IMR-90 (cell line): ENCODE data around the gene CD93. TPM values are rescaled to one million over a fixed set of nuclear protein-coding genes. Genes with fewer than 3 reads are reported as not detected.

Source experiments
- ATAC-seq: fragments of 200-7000 bp; cut with Tn5 transposase; 2 replicates; pipeline ENCODE4 v1.9.1; 2020; ENCODE audit warnings: low read depth, mild to moderate bottlenecking, moderate library complexity
- BruUV-seq: library from RNA; stranded (reverse); fragments of 400-500 nt; replicated peaks from 2 replicates; lab custom pipeline; 2021; lab: Mats Ljungman, UMichigan
- CTCF ChIA-PET: fragments of 300-600 bp; formaldehyde crosslinking; extraction: SDS; loops from one replicate; lab custom pipeline; 2021; ENCODE audit warnings: antibody characterized with exemption; lab: Yijun Ruan, JAX
- POLR2A ChIA-PET: fragments of 300-600 bp; sonication (Branson Sonifier 250); formaldehyde crosslinking; loops from one replicate; lab custom pipeline; 2022; ENCODE audit warnings: antibody characterized with exemption; ENCODE audit not compliant: unreplicated experiment; lab: Charles Lee
- DNase-seq: peaks from one replicate; pipeline ENCODE4 v3.0.0; 2013
- H2AFZ ChIP-seq: replicated peaks from 2 replicates; pipeline ENCODE3; 2013; ENCODE audit warnings: low read length, mild to moderate bottlenecking; ENCODE audit not compliant: poor library complexity
- H2AK5ac ChIP-seq: 2 replicates; pipeline ENCODE4 v1.6.1; 2013; ENCODE audit warnings: low read depth, low read length, inconsistent platforms
- H2AK9ac ChIP-seq: replicated peaks from 2 replicates; pipeline ENCODE3; 2013; ENCODE audit warnings: mild to moderate bottlenecking, low read depth, low read length, moderate library complexity; ENCODE audit not compliant: poor library complexity
- H2BK120ac ChIP-seq: 2 replicates; pipeline ENCODE4 v1.6.1; 2013; ENCODE audit warnings: low read depth, low read length, inconsistent platforms
- H2BK15ac ChIP-seq: 3 replicates; pipeline ENCODE4 v1.6.1; 2013; ENCODE audit warnings: low read depth, low read length, inconsistent platforms
- H2BK20ac ChIP-seq: 2 replicates; pipeline ENCODE4 v1.6.1; 2013; ENCODE audit warnings: low read depth, mild to moderate bottlenecking, inconsistent platforms, low read length, moderate library complexity
- H2BK5ac ChIP-seq: 2 replicates; pipeline ENCODE4 v1.6.1; 2013; ENCODE audit warnings: mild to moderate bottlenecking, low read depth, low read length, inconsistent platforms; ENCODE audit not compliant: poor library complexity, severe bottlenecking
- H3K14ac ChIP-seq: replicated peaks from 2 replicates; pipeline ENCODE4 v1.6.1; 2013; ENCODE audit warnings: low read depth, low read length, inconsistent platforms
- H3K18ac ChIP-seq: 2 replicates; pipeline ENCODE4 v1.6.1; 2013; ENCODE audit warnings: low read depth, low read length, control low read depth
- H3K23ac ChIP-seq: 2 replicates; pipeline ENCODE4 v1.6.1; 2013; ENCODE audit warnings: low read depth, low read length, inconsistent platforms
- H3K27ac ChIP-seq: 2 replicates; pipeline ENCODE4 v1.5.1; 2013; ENCODE audit warnings: mild to moderate bottlenecking, control low read depth, low read length; ENCODE audit not compliant: insufficient read depth
- H3K27me3 ChIP-seq: 2 replicates; pipeline ENCODE4 v1.6.1; 2013; ENCODE audit warnings: low read length; ENCODE audit not compliant: control insufficient read depth, insufficient read depth
- H3K36me3 ChIP-seq: 2 replicates; pipeline ENCODE4 v1.6.1; 2013; ENCODE audit warnings: low read length, mixed read lengths; ENCODE audit not compliant: control insufficient read depth, insufficient read depth
- H3K4ac ChIP-seq: 2 replicates; pipeline ENCODE4 v1.6.1; 2013; ENCODE audit warnings: low read depth, low read length, inconsistent platforms
- H3K4me1 ChIP-seq: 2 replicates; pipeline ENCODE4 v1.6.1; 2013; ENCODE audit warnings: low read length, mixed read lengths; ENCODE audit not compliant: control insufficient read depth, insufficient read depth
- H3K4me2 ChIP-seq: 2 replicates; pipeline ENCODE4 v1.6.1; 2013; ENCODE audit warnings: low read depth, mild to moderate bottlenecking, control low read depth, low read length, moderate library complexity
- H3K4me3 ChIP-seq: 2 replicates; pipeline ENCODE4 v1.5.1; 2013; ENCODE audit warnings: low read depth, mild to moderate bottlenecking, control low read depth, low read length, moderate library complexity; ENCODE audit not compliant: insufficient read depth
- H3K56ac ChIP-seq: 2 replicates; pipeline ENCODE4 v1.6.1; 2013; ENCODE audit warnings: low read length, inconsistent platforms; ENCODE audit not compliant: insufficient read depth; ENCODE audit errors: extremely low read depth
- H3K79me1 ChIP-seq, 2 experiments: 2 replicates each; pipeline ENCODE4 v1.6.1; 2013; ENCODE audit warnings: low read length in 2 of 2, inconsistent platforms in 1 of 2, low read depth in 1 of 2
- H3K9ac ChIP-seq: 2 replicates; pipeline ENCODE4 v1.6.1; 2013; ENCODE audit warnings: low read depth, low read length, control low read depth
- H3K9me1 ChIP-seq: 2 replicates; pipeline ENCODE4 v1.6.1; 2013; ENCODE audit warnings: low read length, inconsistent platforms; ENCODE audit not compliant: insufficient read depth
- H3K9me3 ChIP-seq: 2 replicates; pipeline ENCODE4 v1.6.1; 2013; ENCODE audit warnings: low read length; ENCODE audit not compliant: control insufficient read depth, insufficient read depth
- H4K20me1 ChIP-seq: 2 replicates; pipeline ENCODE4 v1.6.1; 2013; ENCODE audit warnings: low read length, inconsistent platforms; ENCODE audit not compliant: insufficient read depth
- H4K5ac ChIP-seq: 2 replicates; pipeline ENCODE4 v1.6.1; 2013; ENCODE audit warnings: mild to moderate bottlenecking, low read depth, low read length, control low read depth
- H4K8ac ChIP-seq, 2 experiments: 2 replicates each; pipeline ENCODE4 v1.6.1; 2013; ENCODE audit warnings: low read depth in 2 of 2, low read length in 2 of 2, control low read depth in 1 of 2, inconsistent platforms in 1 of 2
- H4K91ac ChIP-seq: 2 replicates; pipeline ENCODE4 v1.6.1; 2013; ENCODE audit warnings: low read depth, low read length, inconsistent platforms; ENCODE audit not compliant: insufficient read depth
- CEBPB ChIP-seq: IDR thresholded peaks from 2 replicates; pipeline ENCODE4 v1.6.1; 2012; ENCODE audit warnings: low read depth, low read length, improper control_type of control experiment
- FOS ChIP-seq: fragments of 150-350 bp; IDR thresholded peaks from 2 replicates; pipeline ENCODE4 v1.6.1; 2016; ENCODE audit warnings: low read depth, low read length
- MAFK ChIP-seq: IDR thresholded peaks from 2 replicates; pipeline ENCODE4 v1.6.1; 2012; ENCODE audit warnings: low read depth, low read length, improper control_type of control experiment
- MAZ ChIP-seq: IDR thresholded peaks from 2 replicates; pipeline ENCODE4 v1.6.1; 2012; ENCODE audit warnings: low read depth, mild to moderate bottlenecking, low read length, improper control_type of control experiment, moderate library complexity, borderline replicate concordance
- MXI1 ChIP-seq: IDR thresholded peaks from 2 replicates; pipeline ENCODE4 v1.6.1; 2012; ENCODE audit warnings: low read depth, mild to moderate bottlenecking, low read length, moderate library complexity, borderline replicate concordance
- RCOR1 ChIP-seq: IDR thresholded peaks from 2 replicates; pipeline ENCODE4 v1.6.1; 2012; ENCODE audit warnings: mild to moderate bottlenecking, low read length, improper control_type of control experiment; ENCODE audit not compliant: insufficient replicate concordance
- WGBS, 2 experiments: methylation state at CpG; one replicate each; pipeline versions ENCODE4 v1.1.5 to v1.1.7; 2013; ENCODE audit warnings: missing lambda C conversion rate in 2 of 2; ENCODE audit not compliant: insufficient read length in 1 of 2; ENCODE audit errors: extremely low coverage in 2 of 2; 5-methylcytosine and 5-hydroxymethylcytosine counted together
- dilution Hi-C: fragments of 300-500 bp; cut with HindIII; formaldehyde crosslinking; loops from one replicate; pipeline ENCODE4 v1.14.3; 2018; ENCODE audit warnings: low sequenced_read_pairs; ENCODE audit not compliant: unreplicated experiment
- in situ Hi-C: fragments of 300-500 bp; cut with MboI; formaldehyde crosslinking; loops from 3 replicates; pipeline ENCODE4 v1.14.3; 2019; ENCODE audit warnings: low sequenced_read_pairs, inconsistent platforms, mixed read lengths
- intact Hi-C: fragments of 100-400 bp; cut with micrococcal nuclease; formaldehyde crosslinking; loops from 2 replicates; pipeline ENCODE4 v1.10.0; 2022
- polyA plus RNA-seq, 3 experiments: library from polyadenylated mRNA; depleted of rRNA; stranded (reverse); fragments of >200 nt; gene quantifications; 2 replicates each; pipeline ENCODE4 v1.2.3, GENCODE V29; 2012; ENCODE audit warnings: low replicate concordance in 1 of 3
- total RNA-seq: library from RNA; depleted of rRNA; stranded (reverse); fragments of >200 nt; gene quantifications from 2 replicates; pipeline ENCODE4 v1.2.3, GENCODE V29; 2012
- TF ChIP-seq, protein P1 (sequence below): fragments of 150-350 bp; IDR thresholded peaks from 2 replicates; pipeline ENCODE4 v1.6.1; 2016; ENCODE audit warnings: low read depth, mild to moderate bottlenecking, low read length, moderate library complexity, borderline replicate concordance

Gene CD93
- total and polyA plus RNA-seq, 2 of the 4 experiments (the other 2 are of a cell fraction), result under 0.01 to 0.02 TPM

DNA sequence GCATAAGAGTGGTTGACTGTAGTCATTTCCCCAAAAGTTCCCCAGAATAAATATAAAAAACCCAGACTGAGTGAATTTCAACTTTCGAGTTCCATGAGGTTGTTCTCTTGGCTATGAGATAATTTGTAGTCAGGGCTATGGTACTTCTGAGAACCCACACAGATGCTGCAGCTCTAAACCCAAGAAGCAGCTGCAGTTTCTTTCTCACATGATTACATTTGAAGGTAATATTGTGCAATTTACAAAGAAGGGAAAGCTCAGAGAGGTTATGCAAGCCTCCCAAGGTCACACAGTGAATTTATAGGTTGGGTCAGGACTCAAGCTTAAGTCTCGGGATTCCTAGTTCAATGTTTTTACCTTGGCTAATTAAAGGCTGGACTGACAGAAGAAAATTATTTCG, 29.7 kb upstream of the CD93 start:
- Histone ChIP-seq H4K20me1 (no peaks in the 10 kb centered on the region), H3K9ac (no peak overlapping the region), H4K91ac (no peak overlapping the region), H3K56ac (no peak overlapping the region), H4K5ac (no peak overlapping the region), H3K4me2 (no peak overlapping the region), H2AFZ (no peak overlapping the region), H3K18ac (no peak overlapping the region), H3K23ac (no peak overlapping the region), H3K4me1 (peaks cover 3% of the 10 kb centered on the region; the same call in 1 of the 2 replicates), H3K79me1 (no peaks in the 10 kb centered on the region), H2AK9ac (no peak overlapping the region), H2BK5ac (no peak overlapping the region), H4K8ac (no peak overlapping the region), H3K9me3 (no peaks in the 10 kb centered on the region), H2BK15ac (no peak overlapping the region), H2BK20ac (no peak overlapping the region), H3K36me3 (no peaks in the 10 kb centered on the region), H2BK120ac (no peak overlapping the region), H3K4me3 (no peak overlapping the region), H2AK5ac (no peak overlapping the region), H3K4ac (no peak overlapping the region), H3K14ac (no peak overlapping the region), H3K9me1 (no peaks in the 10 kb centered on the region), H3K27ac (no peak overlapping the region), H3K27me3 (peaks cover 14% of the 10 kb centered on the region)
- intact Hi-C loops (no loop called here), dilution Hi-C loops (no loop called here), in situ Hi-C loops (no loop called here)
- DNase-seq (no peak), ATAC-seq (no peak)
- no TSS peak for BruUV-seq
- WGBS, 2 experiments, result 90% methylated on average over 2 of the region's 3 CpGs; no CpG with 5 or more reads in 1 of the 2 experiments
- CTCF ChIA-PET, result interaction anchor here (1.4 kb wide), 1 partner anchor 9 kb away, joined by 3 read pairs; no protein-coding TSS in a partner anchor
- TF ChIP-seq, protein P1, sequence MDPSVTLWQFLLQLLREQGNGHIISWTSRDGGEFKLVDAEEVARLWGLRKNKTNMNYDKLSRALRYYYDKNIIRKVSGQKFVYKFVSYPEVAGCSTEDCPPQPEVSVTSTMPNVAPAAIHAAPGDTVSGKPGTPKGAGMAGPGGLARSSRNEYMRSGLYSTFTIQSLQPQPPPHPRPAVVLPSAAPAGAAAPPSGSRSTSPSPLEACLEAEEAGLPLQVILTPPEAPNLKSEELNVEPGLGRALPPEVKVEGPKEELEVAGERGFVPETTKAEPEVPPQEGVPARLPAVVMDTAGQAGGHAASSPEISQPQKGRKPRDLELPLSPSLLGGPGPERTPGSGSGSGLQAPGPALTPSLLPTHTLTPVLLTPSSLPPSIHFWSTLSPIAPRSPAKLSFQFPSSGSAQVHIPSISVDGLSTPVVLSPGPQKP, result no peak
- TF ChIP-seq RCOR1, result no peak
- TF ChIP-seq MAFK, result no peak
- no peak for TF ChIP-seq MAZ
- peak; percentile 50 for TF ChIP-seq CEBPB
- TF ChIP-seq MXI1, result no peak
- TF ChIP-seq FOS, result no peak
- POLR2A ChIA-PET, result no interaction called here
